Measurements from ENCODE around the gene UBE2Q1.

UBE2Q1 gene

DNA sequence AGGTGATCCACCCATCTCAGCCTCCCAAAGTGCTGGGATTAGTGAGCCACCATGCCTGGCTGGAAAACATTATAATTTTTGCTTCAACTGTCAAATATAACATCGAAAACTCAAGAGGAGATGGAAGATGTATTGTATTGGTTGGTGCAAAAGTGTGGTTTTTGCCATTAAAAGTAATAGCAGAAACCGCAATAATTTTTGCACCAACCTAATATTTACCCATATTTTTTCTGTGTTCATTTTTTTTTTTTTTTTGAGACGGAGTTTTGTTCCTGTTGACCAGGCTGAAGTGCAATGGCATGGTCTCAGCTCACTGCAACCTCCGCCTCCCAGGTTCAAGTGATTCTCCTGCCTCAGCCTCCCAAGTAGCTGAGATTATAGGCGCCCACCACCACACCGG is 29.2 kb downstream of the UBE2Q1 start:
- TF ChIP-seq, protein P1, sequence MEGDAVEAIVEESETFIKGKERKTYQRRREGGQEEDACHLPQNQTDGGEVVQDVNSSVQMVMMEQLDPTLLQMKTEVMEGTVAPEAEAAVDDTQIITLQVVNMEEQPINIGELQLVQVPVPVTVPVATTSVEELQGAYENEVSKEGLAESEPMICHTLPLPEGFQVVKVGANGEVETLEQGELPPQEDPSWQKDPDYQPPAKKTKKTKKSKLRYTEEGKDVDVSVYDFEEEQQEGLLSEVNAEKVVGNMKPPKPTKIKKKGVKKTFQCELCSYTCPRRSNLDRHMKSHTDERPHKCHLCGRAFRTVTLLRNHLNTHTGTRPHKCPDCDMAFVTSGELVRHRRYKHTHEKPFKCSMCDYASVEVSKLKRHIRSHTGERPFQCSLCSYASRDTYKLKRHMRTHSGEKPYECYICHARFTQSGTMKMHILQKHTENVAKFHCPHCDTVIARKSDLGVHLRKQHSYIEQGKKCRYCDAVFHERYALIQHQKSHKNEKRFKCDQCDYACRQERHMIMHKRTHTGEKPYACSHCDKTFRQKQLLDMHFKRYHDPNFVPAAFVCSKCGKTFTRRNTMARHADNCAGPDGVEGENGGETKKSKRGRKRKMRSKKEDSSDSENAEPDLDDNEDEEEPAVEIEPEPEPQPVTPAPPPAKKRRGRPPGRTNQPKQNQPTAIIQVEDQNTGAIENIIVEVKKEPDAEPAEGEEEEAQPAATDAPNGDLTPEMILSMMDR (conservative IDR thresholded peaks at IDR 0.05; ENCODE audit: low read depth, low read length): no peak
- no peak overlapping the region for H3K4me3 ChIP-seq (ENCODE audit: low read depth, low read length)
- DNase-seq (ENCODE audit: low read depth): no peak

DNA sequence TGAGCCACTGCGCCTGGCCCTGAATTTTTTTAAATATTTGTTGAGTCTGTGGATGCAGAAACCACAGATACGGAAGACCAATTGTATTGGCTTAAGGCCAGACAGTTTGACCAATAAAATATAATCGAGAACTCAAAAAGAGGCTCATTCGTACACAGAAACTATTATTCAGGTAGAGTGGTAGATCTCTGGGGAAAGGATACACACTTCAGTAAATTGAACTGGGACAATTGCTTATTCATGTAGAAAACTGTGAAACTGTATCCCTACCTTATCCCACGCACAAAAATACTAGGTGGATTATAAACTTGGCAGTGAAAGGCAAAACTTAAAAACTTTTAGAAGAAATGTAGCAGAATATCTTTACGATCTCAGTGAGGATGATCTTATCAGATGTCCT is 31.3 kb downstream of the UBE2Q1 start:
- TF ChIP-seq, protein P1 (conservative IDR thresholded peaks at IDR 0.05; ENCODE audit: low read depth, low read length): no peak
- no peak for DNase-seq (ENCODE audit: low read depth)
- no peak overlapping the region for H3K4me3 ChIP-seq (ENCODE audit: low read depth, low read length)

GRCh38 chr1:154524881-154525280 is 33.6 kb downstream of the UBE2Q1 start:
- TF ChIP-seq, protein P1 (conservative IDR thresholded peaks at IDR 0.05; ENCODE audit: low read depth, low read length): no peak
- DNase-seq (ENCODE audit: low read depth): no peak
- H3K4me3 ChIP-seq (ENCODE audit: low read depth, low read length): no peak overlapping the region

GRCh38 chr1:154521695-154522094 is 36.8 kb downstream of the UBE2Q1 start:
- no peak overlapping the region for H3K4me3 ChIP-seq (ENCODE audit: low read depth, low read length)
- TF ChIP-seq, protein P1 (conservative IDR thresholded peaks at IDR 0.05; ENCODE audit: low read depth, low read length): no peak
- DNase-seq (ENCODE audit: low read depth): no peak

- no peak overlapping the region for H3K4me3 ChIP-seq (ENCODE audit: low read depth, low read length)
- peak; percentile 8 for DNase-seq (ENCODE audit: low read depth)
- TF ChIP-seq, protein P1 (conservative IDR thresholded peaks at IDR 0.05; ENCODE audit: low read depth, low read length): no peak
Observed at GRCh38 chr1:154520333-154520732, 38.1 kb downstream of the UBE2Q1 start.

DNA sequence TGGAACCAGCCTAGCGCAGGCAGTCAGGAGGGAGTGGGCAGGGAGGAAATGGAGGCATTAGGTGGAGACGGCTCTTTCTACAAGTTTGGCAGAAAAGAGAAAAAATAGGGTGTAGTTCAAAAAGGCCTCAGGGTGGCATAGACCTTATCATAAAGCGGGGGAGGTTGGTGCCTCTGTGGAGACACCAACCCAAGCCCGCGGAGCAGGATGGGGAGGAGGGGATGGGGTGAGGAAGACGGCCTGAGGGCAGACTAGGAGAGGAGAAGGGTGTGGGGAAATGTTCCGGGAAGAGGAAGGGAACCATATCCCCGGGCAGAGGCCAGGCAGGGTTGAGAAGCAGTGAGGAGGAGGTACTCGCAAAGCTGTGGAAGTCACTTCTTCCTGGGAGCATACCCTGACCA is 38.9 kb downstream of the UBE2Q1 start:
- TF ChIP-seq, protein P1 (conservative IDR thresholded peaks at IDR 0.05; ENCODE audit: low read depth, low read length): no peak
- DNase-seq (ENCODE audit: low read depth): no peak
- no peak overlapping the region for H3K4me3 ChIP-seq (ENCODE audit: low read depth, low read length)

DNA sequence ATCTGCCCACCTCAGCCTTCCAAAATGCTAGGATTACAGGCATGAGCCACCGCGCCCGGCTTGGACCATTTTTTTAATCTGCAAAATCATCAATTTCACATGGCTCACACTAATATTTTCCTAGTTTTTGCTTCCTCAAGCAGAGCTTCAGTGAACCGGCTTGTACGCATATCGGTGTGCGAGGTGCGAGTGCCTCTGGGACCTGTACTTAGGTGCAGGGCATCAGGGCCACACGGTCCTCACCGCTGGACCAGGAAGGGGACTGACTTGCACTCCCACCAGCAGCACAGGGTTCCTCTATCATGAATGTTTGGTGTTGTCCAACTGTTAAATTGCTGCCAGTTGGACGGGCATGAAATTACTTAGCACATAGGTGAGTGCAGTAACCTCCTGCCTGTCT is 40.8 kb downstream of the UBE2Q1 start:
- TF ChIP-seq, protein P1 (conservative IDR thresholded peaks at IDR 0.05; ENCODE audit: low read depth, low read length): no peak
- H3K4me3 ChIP-seq (ENCODE audit: low read depth, low read length): no peak overlapping the region
- DNase-seq (ENCODE audit: low read depth): no peak

Data from choroid plexus epithelial cell (primary cell).